Measurements from ENCODE around the gene ABHD5.

GRCh38 chr3:43769885-43770425 is 79.2 kb downstream of the ABHD5 start:
- TF ChIP-seq, protein P1, sequence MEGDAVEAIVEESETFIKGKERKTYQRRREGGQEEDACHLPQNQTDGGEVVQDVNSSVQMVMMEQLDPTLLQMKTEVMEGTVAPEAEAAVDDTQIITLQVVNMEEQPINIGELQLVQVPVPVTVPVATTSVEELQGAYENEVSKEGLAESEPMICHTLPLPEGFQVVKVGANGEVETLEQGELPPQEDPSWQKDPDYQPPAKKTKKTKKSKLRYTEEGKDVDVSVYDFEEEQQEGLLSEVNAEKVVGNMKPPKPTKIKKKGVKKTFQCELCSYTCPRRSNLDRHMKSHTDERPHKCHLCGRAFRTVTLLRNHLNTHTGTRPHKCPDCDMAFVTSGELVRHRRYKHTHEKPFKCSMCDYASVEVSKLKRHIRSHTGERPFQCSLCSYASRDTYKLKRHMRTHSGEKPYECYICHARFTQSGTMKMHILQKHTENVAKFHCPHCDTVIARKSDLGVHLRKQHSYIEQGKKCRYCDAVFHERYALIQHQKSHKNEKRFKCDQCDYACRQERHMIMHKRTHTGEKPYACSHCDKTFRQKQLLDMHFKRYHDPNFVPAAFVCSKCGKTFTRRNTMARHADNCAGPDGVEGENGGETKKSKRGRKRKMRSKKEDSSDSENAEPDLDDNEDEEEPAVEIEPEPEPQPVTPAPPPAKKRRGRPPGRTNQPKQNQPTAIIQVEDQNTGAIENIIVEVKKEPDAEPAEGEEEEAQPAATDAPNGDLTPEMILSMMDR (IDR thresholded peaks at IDR 0.05), result no peak
- no peak for TF ChIP-seq POLR2A (IDR thresholded peaks at IDR 0.05)

Data from Peyer's patch (tissue), 4 donors.